HG03175 (cell line): ENCODE data around the gene SLC17A8.

Experiments used
- ATAC-seq: cut with Tn5 transposase; IDR thresholded peaks from one replicate; pipeline ENCODE4 v1.9.1; 2021; ENCODE audit warnings: mild to moderate bottlenecking, moderate library complexity; ENCODE audit not compliant: unreplicated experiment

SLC17A8 gene

DNA sequence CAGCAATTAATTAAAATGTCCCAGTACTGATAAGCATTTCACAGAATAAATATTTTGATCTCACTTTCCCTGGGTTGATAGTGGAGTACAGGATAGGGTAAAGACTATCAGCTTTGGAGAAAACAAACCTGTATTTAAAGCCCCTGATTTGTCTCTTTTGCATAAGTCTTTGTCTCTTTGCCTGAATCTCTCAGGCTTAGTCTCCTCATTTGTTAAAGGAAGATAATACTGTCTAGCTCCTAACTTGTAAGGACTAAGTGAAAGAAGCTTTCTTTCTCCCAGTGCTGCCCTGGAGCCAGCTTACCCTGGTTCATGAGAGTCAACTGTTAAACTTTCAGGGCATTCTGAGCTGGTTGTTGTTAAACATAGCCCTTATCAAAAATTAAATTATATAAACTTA is 111.3 kb downstream of the SLC17A8 start:
- no peak for ATAC-seq
